ENCODE measurements around the gene SLC39A9. TPM values are rescaled to one million over a fixed set of nuclear protein-coding genes. Genes with fewer than 3 reads are reported as not detected.

The SLC39A9 gene
- total RNA-seq, 2 donors from 2014 or later, result 36.3 to 38.2 TPM

GRCh38 chr14:69398818-69399210 lies 322 bp downstream of the SLC39A9 start:
- 0 to 1% methylated on average over 16 to 18 of the region's 18 CpGs for WGBS, 2 donors
- intact Hi-C loops (cut with DNase I), result no loop called here
- H3K36me3 ChIP-seq (replicated peaks in 1 of 2; ENCODE audit: insufficient read depth in 1 of 2, low read depth in 2 of 2), result peaks cover 0 to 11% of the 10 kb centered on the region in 2 donors
- H3K27ac ChIP-seq, result peak overlapping the region; percentile 80 to 97 (median 88)
- H3K9me3 ChIP-seq, result no peaks in the 10 kb centered on the region
- DNase-seq (no peak), ATAC-seq (no peak)
- TF ChIP-seq POLR2A (IDR thresholded peaks at IDR 0.05) (no peak), CTCF (IDR thresholded peaks at IDR 0.05) (no peak)
- H3K27me3 ChIP-seq, result no peaks in the 10 kb centered on the region
- H3K4me1 ChIP-seq, result peaks cover 53% of the 10 kb centered on the region
- H3K4me3 ChIP-seq, result peak overlapping the region; percentile 83 to 86

GRCh38 chr14:69399750-69400149 lies 1.3 kb downstream of the SLC39A9 start:
- ATAC-seq (no peak), DNase-seq (no peak)
- Histone ChIP-seq H3K9me3 (no peaks in the 10 kb centered on the region), H3K4me3 (peak overlapping the region; percentile 83 to 86), H3K27ac (no peak overlapping the region), H3K4me1 (peaks cover 53% of the 10 kb centered on the region), H3K27me3 (no peaks in the 10 kb centered on the region), H3K36me3 (replicated peaks in 1 of 2; ENCODE audit: insufficient read depth in 1 of 2, low read depth in 2 of 2) (peaks cover 0 to 6% of the 10 kb centered on the region in 2 donors)
- intact Hi-C loops (cut with DNase I), result no loop called here
- TF ChIP-seq CTCF (IDR thresholded peaks at IDR 0.05) (no peak), POLR2A (IDR thresholded peaks at IDR 0.05) (no peak)
- 50 to 53% methylated on average over 8 of the region's 8 CpGs for WGBS, 2 donors

GRCh38 chr14:69400154-69400553 lies 1.7 kb downstream of the SLC39A9 start:
- 22% methylated on average over 6 of the region's 6 CpGs for WGBS, 2 donors
- Histone ChIP-seq H3K27me3 (no peaks in the 10 kb centered on the region), H3K4me1 (peaks cover 53% of the 10 kb centered on the region), H3K36me3 (replicated peaks in 1 of 2; ENCODE audit: insufficient read depth in 1 of 2, low read depth in 2 of 2) (peaks cover 0 to 4% of the 10 kb centered on the region in 2 donors), H3K27ac (no peak overlapping the region), H3K4me3 (peak overlapping the region; percentile 10 to 86), H3K9me3 (no peaks in the 10 kb centered on the region)
- TF ChIP-seq CTCF (IDR thresholded peaks at IDR 0.05) (no peak), POLR2A (IDR thresholded peaks at IDR 0.05) (no peak)
- intact Hi-C loops (cut with DNase I), result no loop called here
- no peak for ATAC-seq
- no peak for DNase-seq

GRCh38 chr14:69401841-69402240 lies 3.3 kb downstream of the SLC39A9 start:
- H3K4me3 ChIP-seq, result no peak overlapping the region
- H3K36me3 ChIP-seq (replicated peaks in 1 of 2; ENCODE audit: insufficient read depth in 1 of 2, low read depth in 2 of 2), result no peaks in the 10 kb centered on the region
- no peaks in the 10 kb centered on the region for H3K9me3 ChIP-seq
- H3K27ac ChIP-seq, result no peak overlapping the region
- peaks cover 43% of the 10 kb centered on the region for H3K4me1 ChIP-seq
- DNase-seq, result no peak
- ATAC-seq, result no peak
- H3K27me3 ChIP-seq, result no peaks in the 10 kb centered on the region
- TF ChIP-seq CTCF (IDR thresholded peaks at IDR 0.05) (no peak), POLR2A (IDR thresholded peaks at IDR 0.05) (no peak)
- WGBS, 2 donors, result 43 to 55% methylated on average over 2 of the region's 2 CpGs
- intact Hi-C loops (cut with DNase I), result no loop called here

- Histone ChIP-seq H3K27ac (no peak overlapping the region), H3K36me3 (replicated peaks in 1 of 2; ENCODE audit: insufficient read depth in 1 of 2, low read depth in 2 of 2) (no peaks in the 10 kb centered on the region)
These were observed 6.0 kb downstream of the SLC39A9 start for GRCh38 chr14:69404478-69404877.

More at GRCh38 chr14:69404478-69404877, 6.0 kb downstream of the SLC39A9 start:
- H3K9me3 ChIP-seq, result no peaks in the 10 kb centered on the region
- H3K27me3 ChIP-seq, result no peaks in the 10 kb centered on the region
- no peak overlapping the region for H3K4me3 ChIP-seq
- 79 to 82% methylated on average over 3 of the region's 3 CpGs for WGBS, 2 donors
- H3K4me1 ChIP-seq, result peaks cover 44% of the 10 kb centered on the region
- ATAC-seq, result no peak
- no peak for DNase-seq
- no peak for TF ChIP-seq POLR2A (IDR thresholded peaks at IDR 0.05)
- no peak for TF ChIP-seq CTCF (IDR thresholded peaks at IDR 0.05)
- intact Hi-C loops (cut with DNase I), result no loop called here
